DOHH2 (cell line): Measurements from ENCODE around the gene FOXJ2.
A peak's percentile ranks its signal among the peaks of the same experiment; 100 is the strongest.
"Not testable (repeated sequence)": the region's sequence is repeated elsewhere in the genome, so short reads cannot be mapped to it uniquely, and the experiment has no call there.

Experiments
- H3F3A ChIP-seq: fragments of 200-600 bp; sonication (generic), shearing (Covaris generic); 2 replicates; pipeline ENCODE4 v1.6.0; 2016; ENCODE audit warnings: antibody characterized with exemption, mild to moderate bottlenecking; ENCODE audit not compliant: control insufficient read depth, insufficient read depth
- H3K27ac ChIP-seq: fragments of 200-600 bp; sonication (generic); 2 replicates; pipeline ENCODE4 v1.5.1; 2014; ENCODE audit warnings: low read depth, mild to moderate bottlenecking, low read length, moderate library complexity
- H3K27me3 ChIP-seq: fragments of 200-600 bp; sonication (generic); 2 replicates; pipeline ENCODE4 v1.6.1; 2014; ENCODE audit warnings: mild to moderate bottlenecking, low read length, mixed read lengths; ENCODE audit not compliant: control insufficient read depth
- H3K36me3 ChIP-seq: fragments of 200-600 bp; sonication (generic); 2 replicates; pipeline ENCODE4 v1.6.1; 2014; ENCODE audit warnings: mild to moderate bottlenecking, low read length, moderate library complexity, mixed read lengths; ENCODE audit not compliant: control insufficient read depth
- H3K4me1 ChIP-seq: fragments of 200-600 bp; sonication (generic); 2 replicates; pipeline ENCODE4 v1.6.1; 2014; ENCODE audit warnings: mild to moderate bottlenecking, low read length, mixed read lengths; ENCODE audit not compliant: control insufficient read depth
- H3K4me2 ChIP-seq: fragments of 200-600 bp; sonication (generic); 2 replicates; pipeline ENCODE4 v1.6.0; 2014; ENCODE audit warnings: mild to moderate bottlenecking, low read length, moderate library complexity
- H3K4me3 ChIP-seq: fragments of 200-600 bp; sonication (generic); 2 replicates; pipeline ENCODE4 v1.5.1; 2014; ENCODE audit warnings: mild to moderate bottlenecking, low read length, mixed read lengths
- H3K79me2 ChIP-seq: fragments of 200-600 bp; sonication (generic); 2 replicates; pipeline ENCODE4 v1.6.1; 2014; ENCODE audit warnings: mild to moderate bottlenecking, low read length, mixed read lengths; ENCODE audit not compliant: control insufficient read depth
- H3K9me2 ChIP-seq: fragments of 200-600 bp; sonication (generic); replicated peaks from 2 replicates; pipeline ENCODE4 v1.6.1; 2014; ENCODE audit warnings: mild to moderate bottlenecking, low read length, mixed read lengths; ENCODE audit not compliant: control insufficient read depth
- H3K9me3 ChIP-seq: fragments of 200-600 bp; sonication (generic); 2 replicates; pipeline ENCODE4 v1.6.1; 2014; ENCODE audit warnings: antibody characterized with exemption, low read length, mixed read lengths; ENCODE audit not compliant: control insufficient read depth, insufficient read depth
- H4K20me1 ChIP-seq: fragments of 200-600 bp; sonication (generic); 2 replicates; pipeline ENCODE4 v1.6.0; 2014; ENCODE audit warnings: low read depth, mild to moderate bottlenecking, antibody characterized with exemption, low read length, moderate library complexity; ENCODE audit not compliant: control insufficient read depth, insufficient read depth
- CTCF ChIP-seq: fragments of 200-600 bp; sonication (generic); IDR thresholded peaks from one replicate; pipeline ENCODE4 v1.5.1; 2014; ENCODE audit warnings: antibody characterized with exemption, mild to moderate bottlenecking, low read depth, low read length; ENCODE audit not compliant: poor library complexity, severe bottlenecking
- EZH2phosphoT487 ChIP-seq: fragments of 200-600 bp; sonication (generic); IDR thresholded peaks from 2 replicates; pipeline ENCODE4 v1.6.1; 2017; ENCODE audit warnings: borderline replicate concordance, mild to moderate bottlenecking, antibody characterized with exemption, low read length, moderate library complexity, mixed read lengths

Gene FOXJ2

GRCh38 chr12:8064131-8064530, 31.6 kb downstream of the FOXJ2 start:
- Histone ChIP-seq H3K9me3 (no peaks in the 10 kb centered on the region), H3K9me2 (no peaks in the 10 kb centered on the region), H4K20me1 (no peaks in the 10 kb centered on the region), H3K4me3 (no peak overlapping the region), H3K27ac (no peak overlapping the region), H3K27me3 (no peaks in the 10 kb centered on the region), H3K4me2 (no peak overlapping the region), H3K36me3 (no peaks in the 10 kb centered on the region), H3F3A (no peaks in the 10 kb centered on the region), H3K4me1 (peaks cover 14% of the 10 kb centered on the region), H3K79me2 (no peaks in the 10 kb centered on the region)
- TF ChIP-seq EZH2phosphoT487 (no peak), CTCF (no peak)

GRCh38 chr12:8065991-8066594, 33.6 kb downstream of the FOXJ2 start, which contains the start of gene C3AR1:
Gene C3AR1, minus strand, starts transcription at chr12:8066359. Its CDS starts 6,174 bp downstream, at chr12:8060185.
- Histone ChIP-seq H3K9me2 (no peaks in the 10 kb centered on the region), H4K20me1 (no peaks in the 10 kb centered on the region), H3K4me1 (peaks cover 25% of the 10 kb centered on the region), H3K27ac (no peak within 1 kb of the TSS), H3K36me3 (no peaks in the 10 kb centered on the region), H3K79me2 (no peaks in the 10 kb centered on the region), H3F3A (no peaks in the 10 kb centered on the region), H3K27me3 (0 out of 2 replicates have a peak, but pooled peaks cover 4% of the 10 kb centered on the region), H3K4me3 (peak within 1 kb of the TSS; percentile 50), H3K4me2 (peak within 1 kb of the TSS; percentile 63), H3K9me3 (no peaks in the 10 kb centered on the region)
- no peak for TF ChIP-seq CTCF
- TF ChIP-seq EZH2phosphoT487: no peak

GRCh38 chr12:8069582-8069981, 37.1 kb downstream of the FOXJ2 start:
- Histone ChIP-seq H3K27me3 (0 out of 2 replicates have a peak, but pooled peaks cover 4% of the 10 kb centered on the region), H4K20me1 (no peaks in the 10 kb centered on the region), H3K9me2 (no peaks in the 10 kb centered on the region), H3K27ac (no peak overlapping the region), H3F3A (no peaks in the 10 kb centered on the region), H3K4me2 (peak overlapping the region; percentile 6; the same call in 1 of the 2 replicates), H3K79me2 (no peaks in the 10 kb centered on the region), H3K4me3 (no peak overlapping the region), H3K9me3 (no peaks in the 10 kb centered on the region), H3K36me3 (no peaks in the 10 kb centered on the region), H3K4me1 (peaks cover 25% of the 10 kb centered on the region)
- TF ChIP-seq EZH2phosphoT487 (no peak), CTCF (no peak)

GRCh38 chr12:8071820-8072219, 39.3 kb downstream of the FOXJ2 start:
- H4K20me1 ChIP-seq, H3F3A ChIP-seq: not testable (repeated sequence)

More at GRCh38 chr12:8071820-8072219, 39.3 kb downstream of the FOXJ2 start:
- not testable (repeated sequence) for H3K9me3 ChIP-seq, H3K4me3 ChIP-seq, H3K27ac ChIP-seq, H3K4me2 ChIP-seq, H3K79me2 ChIP-seq, H3K27me3 ChIP-seq, H3K9me2 ChIP-seq, H3K36me3 ChIP-seq
- peaks cover 11% of the 10 kb centered on the region for H3K4me1 ChIP-seq
